NCI-H187 (cell line): ENCODE data around the gene YAP1.

Experiments used
- DNase-seq, 2 experiments: peaks; one replicate each; lab custom pipeline; 2025; lab: John Stamatoyannopoulos, UW

The YAP1 gene

GRCh38 chr11:102279641-102280170, 169.5 kb downstream of the YAP1 start:
- no peak for DNase-seq

GRCh38 chr11:102280245-102280833, 170.1 kb downstream of the YAP1 start:
- DNase-seq: no peak
